ENCODE results near the gene ACTL10.

Gene ACTL10

GRCh38 chr20:33673410-33674293 is 6.9 kb downstream of the ACTL10 start:
- peak overlapping the region; percentile 56 to 71 for H3K4me3 ChIP-seq (replicated peaks in 1 of 2; ENCODE audit: low read depth in 2 of 2, low read length in 2 of 2)
- peak in 1 of 2 donors; percentile 19 for DNase-seq (ENCODE audit: low read depth in 2 of 2)
- no peak for TF ChIP-seq CTCF (IDR thresholded peaks at IDR 0.05; ENCODE audit: low read depth, low read length)

- DNase-seq (ENCODE audit: low read depth in 2 of 2) = peak; percentile 52 to 77
- peak within 1 kb of the TSS; percentile 56 to 71 for H3K4me3 ChIP-seq (replicated peaks in 1 of 2; ENCODE audit: low read depth in 2 of 2, low read length in 2 of 2)
- no peak for TF ChIP-seq CTCF (IDR thresholded peaks at IDR 0.05; ENCODE audit: low read depth, low read length)
Observed at GRCh38 chr20:33674294-33675135, 7.8 kb downstream of the ACTL10 start, which contains the start of gene NECAB3. Gene NECAB3, minus strand, starts transcription at chr20:33674428. Its CDS starts 76 bp downstream, at chr20:33674352.

- H3K4me3 ChIP-seq (replicated peaks in 1 of 2; ENCODE audit: low read depth in 2 of 2, low read length in 2 of 2) = peak overlapping the region in 1 of 2 donors; percentile 42
- DNase-seq (ENCODE audit: low read depth in 2 of 2) = peak in 1 of 2 donors; percentile 62
- no peak for TF ChIP-seq CTCF (IDR thresholded peaks at IDR 0.05; ENCODE audit: low read depth, low read length)
Observed at GRCh38 chr20:33675136-33675959, 8.6 kb downstream of the ACTL10 start.

GRCh38 chr20:33676121-33676520 is 9.4 kb downstream of the ACTL10 start:
- no peak for DNase-seq (ENCODE audit: low read depth in 2 of 2)
- no peak overlapping the region for H3K4me3 ChIP-seq (replicated peaks in 1 of 2; ENCODE audit: low read depth in 2 of 2, low read length in 2 of 2)
- no peak for TF ChIP-seq CTCF (IDR thresholded peaks at IDR 0.05; ENCODE audit: low read depth, low read length)

GRCh38 chr20:33676652-33677645 is 10.2 kb downstream of the ACTL10 start:
- DNase-seq (ENCODE audit: low read depth in 2 of 2) = no peak
- TF ChIP-seq CTCF (IDR thresholded peaks at IDR 0.05; ENCODE audit: low read depth, low read length) = no peak
- no peak overlapping the region for H3K4me3 ChIP-seq (replicated peaks in 1 of 2; ENCODE audit: low read depth in 2 of 2, low read length in 2 of 2)
